NCI-H2196 (cell line): ENCODE measurements around the gene GAGE12J.
"Not testable (repeated sequence)": the region's sequence is repeated elsewhere in the genome, so short reads cannot be mapped to it uniquely, and the experiment has no call there.

Experiments used
- DNase-seq: peaks from one replicate; lab custom pipeline; 2025; ENCODE audit not compliant: unreplicated experiment; lab: John Stamatoyannopoulos, UW

The GAGE12J gene

GRCh38 chrX:49309401-49309981, 12.3 kb upstream of the GAGE12J start:
- DNase-seq, result no peak

- no peak for DNase-seq
Measured at GRCh38 chrX:49310371-49310770, 11.5 kb upstream of the GAGE12J start.

GRCh38 chrX:49312176-49312575, 9.7 kb upstream of the GAGE12J start:
- no peak for DNase-seq

GRCh38 chrX:49316085-49316484, 5.8 kb upstream of the GAGE12J start:
- DNase-seq, result no peak

- DNase-seq, result not testable (repeated sequence)
Measured at GRCh38 chrX:49322266-49322665, 429 bp downstream of the GAGE12J start.

- DNase-seq, result not testable (repeated sequence)
Measured at GRCh38 chrX:49323735-49324134, 1.9 kb downstream of the GAGE12J start.

GRCh38 chrX:49330421-49330820, 8.6 kb downstream of the GAGE12J start:
- not testable (repeated sequence) for DNase-seq

- not testable (repeated sequence) for DNase-seq
Measured at GRCh38 chrX:49331282-49331681, 9.4 kb downstream of the GAGE12J start, which contains the start of gene GAGE13. GAGE13 (plus strand) TSS chrX:49331582; CDS start chrX:49332738, 1,156 bp downstream.

- not testable (repeated sequence) for DNase-seq
Measured at GRCh38 chrX:49331841-49332240, 10.0 kb downstream of the GAGE12J start.

GRCh38 chrX:49341449-49341848, 19.6 kb downstream of the GAGE12J start:
- DNase-seq, result not testable (repeated sequence)

- DNase-seq, result not testable (repeated sequence)
Measured at GRCh38 chrX:49344496-49345175, 22.8 kb downstream of the GAGE12J start.

GRCh38 chrX:49345402-49345801, 23.6 kb downstream of the GAGE12J start:
- not testable (repeated sequence) for DNase-seq

- not testable (repeated sequence) for DNase-seq
Measured at GRCh38 chrX:49346150-49346549, 24.3 kb downstream of the GAGE12J start.
